ENCODE measurements around the gene MCC. TPM values are rescaled to one million over a fixed set of nuclear protein-coding genes. Genes with fewer than 3 reads are reported as not detected.

The MCC gene
- total and polyA plus RNA-seq, 4 donors = 1.6 to 38.6 (median 11.2) TPM

DNA sequence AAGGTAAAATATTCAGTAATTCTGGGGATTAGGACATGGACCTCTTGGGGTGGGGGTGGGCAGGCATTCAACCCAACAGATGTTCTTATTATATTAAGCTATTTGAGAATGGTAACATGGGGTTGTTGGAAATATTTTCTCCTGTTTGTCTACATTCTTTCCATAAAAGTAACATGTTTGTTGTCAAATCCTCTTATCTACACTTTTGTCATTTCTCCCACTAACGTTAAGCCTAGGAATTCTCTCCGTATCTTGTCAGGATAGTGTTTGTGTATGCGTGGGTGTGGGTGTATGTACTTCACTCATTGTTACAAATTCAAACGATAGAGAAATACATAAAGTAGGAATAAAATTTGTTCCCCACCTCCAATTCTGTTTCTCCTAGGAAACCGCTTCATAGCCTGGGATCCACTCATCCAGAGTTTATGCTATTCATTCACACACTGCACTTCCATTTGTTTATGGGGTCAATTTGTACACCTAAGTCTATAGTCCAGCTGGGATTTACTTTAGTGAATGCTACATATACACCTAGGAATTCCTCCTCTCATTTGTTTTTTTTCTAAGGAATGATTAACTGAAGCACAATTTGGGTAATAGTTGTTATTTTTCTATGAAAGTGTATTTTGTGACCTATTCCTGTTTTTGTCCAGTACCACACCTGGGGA is 294.8 kb downstream of the MCC start:
- ATAC-seq (ENCODE audit: insufficient read depth, low FRiP score) (no peak), DNase-seq (no peak)
- peaks cover 0 to 1% (median 0%) of the 10 kb centered on the region in 4 donors for H3K36me3 ChIP-seq (ENCODE audit: control insufficient read depth in 4 of 4, insufficient read depth in 4 of 4, low read length in 4 of 4)
- peaks cover 0 to 4% (median 0%) of the 10 kb centered on the region in 5 donors for H3K4me1 ChIP-seq (ENCODE audit: control insufficient read depth in 5 of 5, insufficient read depth in 5 of 5, low read length in 5 of 5)
- H3K9ac ChIP-seq (ENCODE audit: insufficient read depth in 1 of 2, low read length in 2 of 2) = no peak overlapping the region
- H3K27me3 ChIP-seq (ENCODE audit: control insufficient read depth in 3 of 3, insufficient read depth in 3 of 3, low read length in 2 of 3) = no peaks in the 10 kb centered on the region
- WGBS, 2 donors = 94% methylated on average over 5 of the region's 5 CpGs
- TF ChIP-seq CTCF (IDR thresholded peaks at IDR 0.05; ENCODE audit: control extremely low read depth, extremely low read depth) = no peak
- H3K9me3 ChIP-seq (ENCODE audit: control insufficient read depth in 4 of 4, insufficient read depth in 3 of 4, low read length in 3 of 4) = peaks cover 0 to 3% (median 0%) of the 10 kb centered on the region in 4 donors
- H3K4me3 ChIP-seq = no peak overlapping the region
- H3K27ac ChIP-seq (ENCODE audit: low read depth in 1 of 2, low read length in 1 of 2) = no peak overlapping the region

- no peaks in the 10 kb centered on the region for H3K27me3 ChIP-seq (ENCODE audit: control insufficient read depth in 3 of 3, insufficient read depth in 3 of 3, low read length in 2 of 3)
- H3K4me1 ChIP-seq (ENCODE audit: control insufficient read depth in 5 of 5, insufficient read depth in 5 of 5, low read length in 5 of 5) = peaks cover 0 to 4% (median 0%) of the 10 kb centered on the region in 5 donors
- WGBS, 2 donors = 97% methylated on average over 2 of the region's 2 CpGs
- H3K9me3 ChIP-seq (ENCODE audit: control insufficient read depth in 4 of 4, insufficient read depth in 3 of 4, low read length in 3 of 4) = peaks cover 0 to 3% (median 0%) of the 10 kb centered on the region in 4 donors
- no peak for TF ChIP-seq CTCF (IDR thresholded peaks at IDR 0.05; ENCODE audit: control extremely low read depth, extremely low read depth)
- no peak for ATAC-seq (ENCODE audit: insufficient read depth, low FRiP score)
- DNase-seq = no peak
- no peak overlapping the region for H3K27ac ChIP-seq (ENCODE audit: low read depth in 1 of 2, low read length in 1 of 2)
- H3K9ac ChIP-seq (ENCODE audit: insufficient read depth in 1 of 2, low read length in 2 of 2) = no peak overlapping the region
- H3K36me3 ChIP-seq (ENCODE audit: control insufficient read depth in 4 of 4, insufficient read depth in 4 of 4, low read length in 4 of 4) = peaks cover 0 to 1% (median 0%) of the 10 kb centered on the region in 4 donors
- no peak overlapping the region for H3K4me3 ChIP-seq
Observed at GRCh38 chr5:113192541-113192940, 295.7 kb downstream of the MCC start.

GRCh38 chr5:113190347-113190746 is 297.9 kb downstream of the MCC start:
- Histone ChIP-seq H3K36me3 (ENCODE audit: control insufficient read depth in 4 of 4, insufficient read depth in 4 of 4, low read length in 4 of 4) (peaks cover 0 to 1% (median 0%) of the 10 kb centered on the region in 4 donors), H3K4me3 (no peak overlapping the region), H3K9ac (ENCODE audit: insufficient read depth in 1 of 2, low read length in 2 of 2) (no peak overlapping the region), H3K27me3 (ENCODE audit: control insufficient read depth in 3 of 3, insufficient read depth in 3 of 3, low read length in 2 of 3) (no peaks in the 10 kb centered on the region), H3K9me3 (ENCODE audit: control insufficient read depth in 4 of 4, insufficient read depth in 3 of 4, low read length in 3 of 4) (peaks cover 0 to 3% (median 0%) of the 10 kb centered on the region in 4 donors), H3K27ac (ENCODE audit: low read depth in 1 of 2, low read length in 1 of 2) (no peak overlapping the region), H3K4me1 (ENCODE audit: control insufficient read depth in 5 of 5, insufficient read depth in 5 of 5, low read length in 5 of 5) (peaks cover 0 to 14% (median 5%) of the 10 kb centered on the region in 5 donors)
- 92 to 94% methylated on average over 5 of the region's 5 CpGs for WGBS, 2 donors
- TF ChIP-seq CTCF (IDR thresholded peaks at IDR 0.05; ENCODE audit: control extremely low read depth, extremely low read depth) = no peak
- DNase-seq = no peak
- ATAC-seq (ENCODE audit: insufficient read depth, low FRiP score) = no peak
